Transverse colon (tissue), 3 donors: ENCODE measurements around the gene PLAC1.

Experiments
- CTCF ChIP-seq, 5 experiments: fragments of 200-600 bp in 3 of 5; fragments of 450-650 bp in 2 of 5; sonication (generic) in 3 of 5; IDR thresholded peaks; 1 replicate in 2 of 5; 2 replicates in 3 of 5; pipeline ENCODE4 v1.5.1; 2016 to 2017; ENCODE audit warnings: antibody characterized with exemption in 5 of 5, inconsistent platforms in 3 of 5, mild to moderate bottlenecking in 2 of 5, moderate library complexity in 1 of 5
- POLR2A ChIP-seq: fragments of 450-650 bp; IDR thresholded peaks from one replicate; pipeline ENCODE4 v1.6.1; 2016; ENCODE audit warnings: antibody characterized with exemption, mild to moderate bottlenecking, moderate library complexity

GRCh38 chrX:134580907-134581306, 77.4 kb downstream of the PLAC1 start:
- TF ChIP-seq CTCF (IDR thresholded peaks at IDR 0.05) (no peak), POLR2A (no peak)
